ENCODE data around the gene PVR.
"Not testable (repeated sequence)": the region's sequence is repeated elsewhere in the genome, so short reads cannot be mapped to it uniquely, and the experiment has no call there.

The PVR gene

DNA sequence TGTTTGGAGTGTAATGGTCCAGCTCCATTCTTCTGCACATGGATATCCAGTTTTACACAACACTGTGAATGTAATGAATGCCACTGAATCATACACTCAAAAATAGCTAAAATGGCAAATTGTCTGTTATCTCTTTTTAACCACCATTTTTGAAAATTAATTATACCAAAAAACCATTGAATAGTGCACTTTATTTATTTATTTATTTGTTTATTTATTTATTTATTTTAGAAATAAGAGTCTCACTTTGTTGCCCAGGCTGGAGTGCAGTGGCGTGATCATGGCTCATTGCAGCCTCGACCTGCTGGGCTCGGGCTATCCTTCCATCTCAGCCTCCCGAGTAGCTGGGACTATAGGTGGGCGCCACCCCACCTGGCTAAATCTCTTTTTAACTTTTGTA, 20.3 kb downstream of the PVR start:
- Histone ChIP-seq H3K36me3 (ENCODE audit: insufficient read depth, low read length) (peaks cover 9% of the 10 kb centered on the region), H3K9ac (ENCODE audit: low read depth, low read length) (no peak overlapping the region), H3K9me3 (ENCODE audit: control insufficient read depth, insufficient read depth, low read length) (no peaks in the 10 kb centered on the region), H3K4me1 (ENCODE audit: insufficient read depth, low read length) (no peaks in the 10 kb centered on the region)

DNA sequence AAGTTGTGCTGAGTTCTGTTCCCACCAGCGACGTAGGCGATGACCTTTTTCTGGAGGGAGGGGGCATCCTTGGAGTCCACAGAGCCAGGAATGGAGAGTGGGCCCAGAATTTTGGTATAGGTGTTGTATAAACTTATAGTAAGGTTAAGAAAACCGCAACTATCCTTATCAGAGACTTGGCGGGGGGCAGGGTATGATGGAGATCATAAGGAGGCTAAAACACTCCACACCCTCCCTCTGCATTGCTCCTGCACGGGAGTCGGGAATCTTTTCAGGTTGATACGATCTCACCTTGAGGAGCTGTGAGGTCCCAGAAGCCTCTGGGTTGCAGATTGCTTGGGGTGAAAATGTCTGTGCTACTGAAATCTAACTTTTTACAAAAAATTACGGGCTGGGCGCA, 21.3 kb downstream of the PVR start:
- no peak overlapping the region for H3K9ac ChIP-seq (ENCODE audit: low read depth, low read length)
- no peaks in the 10 kb centered on the region for H3K9me3 ChIP-seq (ENCODE audit: control insufficient read depth, insufficient read depth, low read length)
- no peaks in the 10 kb centered on the region for H3K4me1 ChIP-seq (ENCODE audit: insufficient read depth, low read length)
- H3K36me3 ChIP-seq (ENCODE audit: insufficient read depth, low read length): peaks cover 9% of the 10 kb centered on the region

DNA sequence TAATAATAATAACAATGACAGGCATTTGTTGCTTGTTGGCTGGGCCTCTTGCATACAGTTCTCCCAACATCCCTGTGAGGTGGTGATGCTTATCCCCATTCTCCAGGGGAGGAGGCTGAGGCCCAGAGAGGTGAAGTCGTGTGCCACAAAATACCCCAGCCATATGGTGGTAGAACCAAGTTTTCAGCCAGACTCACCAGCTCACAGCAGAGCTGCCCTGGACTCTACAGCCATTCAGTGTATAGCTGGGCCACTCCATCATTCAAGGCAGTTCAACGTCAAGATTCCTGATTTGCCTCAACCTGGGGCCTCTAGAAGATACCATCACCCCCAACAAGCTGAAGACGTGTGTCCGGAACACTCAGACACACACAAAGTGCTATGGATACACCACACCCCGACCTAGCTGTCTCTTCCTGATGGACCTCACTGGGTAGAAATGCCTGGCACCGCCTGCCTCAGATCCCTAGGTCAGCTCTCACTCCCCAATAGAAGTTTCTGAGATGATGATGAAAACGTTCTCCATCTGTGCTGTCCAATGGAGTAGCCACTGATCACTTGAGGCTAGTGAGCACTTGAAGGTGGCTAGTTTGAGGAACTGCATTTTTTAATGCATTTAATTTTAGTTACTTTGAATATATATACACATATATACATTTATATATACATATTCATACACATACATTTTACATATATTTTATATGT, 23.3 kb downstream of the PVR start:
- H3K36me3 ChIP-seq (ENCODE audit: insufficient read depth, low read length): peaks cover 6% of the 10 kb centered on the region; the same call in 1 of the 2 replicates
- H3K9ac ChIP-seq (ENCODE audit: low read depth, low read length): no peak overlapping the region
- H3K4me1 ChIP-seq (ENCODE audit: insufficient read depth, low read length): no peaks in the 10 kb centered on the region
- H3K9me3 ChIP-seq (ENCODE audit: control insufficient read depth, insufficient read depth, low read length): no peaks in the 10 kb centered on the region

DNA sequence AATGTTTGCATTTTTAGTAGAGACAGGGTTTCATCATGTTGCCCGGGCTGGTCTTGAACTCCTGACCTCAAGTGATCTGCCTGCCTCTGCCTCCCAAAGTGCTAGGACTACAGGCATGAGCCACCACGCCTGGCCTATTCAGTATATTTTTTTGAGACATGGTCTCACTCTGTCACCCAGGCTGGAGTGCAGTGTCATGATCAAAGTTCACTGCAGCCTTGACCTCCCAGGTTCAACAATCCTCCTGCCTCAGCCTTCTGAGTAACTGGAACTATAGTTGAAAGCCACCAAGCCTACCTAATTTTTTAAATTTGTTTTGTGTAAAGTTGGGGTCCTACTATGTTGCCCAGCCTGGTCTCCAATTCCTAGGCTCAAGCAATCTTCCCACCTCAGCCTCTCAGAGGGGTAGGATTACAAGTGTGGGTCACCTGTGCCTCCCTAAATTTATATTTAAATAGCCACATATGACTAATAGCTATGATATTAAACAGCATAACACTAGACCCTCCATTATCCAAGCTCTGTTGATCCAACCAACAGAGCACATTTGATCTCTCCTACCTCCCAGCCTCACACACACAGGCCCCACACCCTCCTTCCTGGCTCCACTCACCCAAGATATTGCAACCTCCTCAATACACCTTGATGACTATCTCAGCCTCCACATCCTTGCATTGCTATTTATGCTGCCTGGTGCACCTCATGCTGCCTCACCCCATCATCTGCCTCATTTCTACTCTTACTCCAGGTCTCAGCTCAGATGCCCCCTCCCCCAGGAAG, 25.5 kb downstream of the PVR start:
- no peaks in the 10 kb centered on the region for H3K36me3 ChIP-seq (ENCODE audit: insufficient read depth, low read length)
- H3K4me1 ChIP-seq (ENCODE audit: insufficient read depth, low read length): no peaks in the 10 kb centered on the region
- H3K9ac ChIP-seq (ENCODE audit: low read depth, low read length): no peak overlapping the region
- H3K9me3 ChIP-seq (ENCODE audit: control insufficient read depth, insufficient read depth, low read length): no peaks in the 10 kb centered on the region

DNA sequence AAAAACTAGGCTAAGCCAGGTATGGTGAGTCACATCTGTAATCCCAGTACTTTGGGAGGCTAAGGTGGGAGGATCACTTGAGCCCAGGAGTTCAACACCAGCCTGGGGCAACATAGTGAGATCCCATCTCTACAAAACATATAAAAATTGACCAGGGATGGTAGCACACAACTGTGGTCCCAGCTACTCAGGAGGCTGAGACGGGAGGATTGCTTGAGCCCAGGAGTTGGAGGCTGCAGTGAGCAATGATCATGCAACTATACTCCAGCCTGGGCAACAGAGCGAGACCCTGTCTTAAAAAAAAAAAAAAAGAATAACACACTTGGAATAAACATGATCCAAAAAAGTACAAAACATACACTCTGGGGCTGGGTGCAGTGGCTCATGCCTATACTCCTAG, 26.3 kb downstream of the PVR start:
- H3K9ac ChIP-seq (ENCODE audit: low read depth, low read length); H3K9me3 ChIP-seq (ENCODE audit: control insufficient read depth, insufficient read depth, low read length); H3K4me1 ChIP-seq (ENCODE audit: insufficient read depth, low read length); H3K36me3 ChIP-seq (ENCODE audit: insufficient read depth, low read length): not testable (repeated sequence)

DNA sequence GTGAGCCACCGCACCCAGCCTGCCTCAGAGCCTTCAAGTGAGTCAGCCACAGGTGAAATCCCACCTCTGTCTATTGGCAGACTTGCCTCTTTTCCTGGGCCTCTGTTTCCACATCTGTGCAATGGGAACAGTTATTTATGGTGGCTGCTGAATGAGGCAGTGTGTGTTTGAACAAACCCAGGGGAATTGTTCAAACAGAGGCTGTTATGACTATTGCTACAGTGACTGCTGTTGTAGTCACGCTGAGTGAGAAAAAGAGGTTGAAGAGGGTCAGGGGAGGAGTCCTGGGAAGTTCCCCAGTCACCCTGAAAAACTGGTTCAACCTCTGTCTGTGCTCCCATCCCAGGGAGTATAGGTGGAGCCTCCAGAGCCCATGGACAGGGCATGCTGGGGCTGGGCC, 27.7 kb downstream of the PVR start, which contains the start of gene CEACAM19:
Gene CEACAM19, plus strand, starts transcription at position 83 of the 400 bp plus-strand sequence. CDS start 450 bp downstream, outside the sequence.
- Histone ChIP-seq H3K4me1 (ENCODE audit: insufficient read depth, low read length) (no peaks in the 10 kb centered on the region), H3K9ac (ENCODE audit: low read depth, low read length) (no peak within 1 kb of the TSS), H3K36me3 (ENCODE audit: insufficient read depth, low read length) (no peaks in the 10 kb centered on the region), H3K9me3 (ENCODE audit: control insufficient read depth, insufficient read depth, low read length) (no peaks in the 10 kb centered on the region)

DNA sequence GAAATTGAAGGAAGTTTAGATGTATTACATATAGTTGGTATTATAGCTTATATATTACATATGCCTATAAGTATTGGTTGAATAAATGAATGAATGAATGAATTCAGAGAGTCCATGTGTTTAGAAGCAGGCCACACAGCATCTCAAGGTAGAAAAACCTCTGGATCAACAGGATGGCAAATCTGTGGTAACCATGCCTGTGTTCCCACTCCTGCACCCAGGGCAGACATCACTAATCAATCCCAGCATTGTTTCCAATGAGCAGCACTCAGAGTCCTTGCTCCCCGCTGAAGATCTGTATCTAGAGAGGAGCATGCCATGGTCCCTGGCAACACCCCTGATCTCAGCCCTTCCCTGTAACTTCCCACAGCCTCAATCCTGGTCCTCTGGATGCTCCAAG, 28.5 kb downstream of the PVR start:
- no peaks in the 10 kb centered on the region for H3K4me1 ChIP-seq (ENCODE audit: insufficient read depth, low read length)
- H3K36me3 ChIP-seq (ENCODE audit: insufficient read depth, low read length): no peaks in the 10 kb centered on the region
- no peak overlapping the region for H3K9ac ChIP-seq (ENCODE audit: low read depth, low read length)
- no peaks in the 10 kb centered on the region for H3K9me3 ChIP-seq (ENCODE audit: control insufficient read depth, insufficient read depth, low read length)

DNA sequence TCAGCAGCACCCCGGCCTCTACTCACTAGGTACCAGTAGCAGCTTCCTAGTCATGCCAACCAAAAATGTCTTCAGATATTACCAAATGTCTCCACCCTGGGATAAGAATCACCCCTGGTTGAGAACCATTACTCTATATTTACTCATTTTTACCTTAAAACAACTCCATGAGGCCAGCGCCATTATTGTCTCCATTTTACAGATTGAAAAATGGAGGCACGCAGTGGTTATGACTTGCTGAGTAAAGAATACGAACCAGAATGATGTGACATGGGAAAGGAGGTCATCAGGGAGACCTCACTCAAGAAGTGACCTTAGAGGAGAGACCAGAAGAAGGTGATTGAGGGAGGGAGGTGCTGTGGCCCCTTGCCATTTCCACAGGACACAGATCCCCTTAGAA, 29.8 kb downstream of the PVR start:
- Histone ChIP-seq H3K36me3 (ENCODE audit: insufficient read depth, low read length) (no peaks in the 10 kb centered on the region), H3K4me1 (ENCODE audit: insufficient read depth, low read length) (no peaks in the 10 kb centered on the region; the same call in 1 of the 2 replicates), H3K9me3 (ENCODE audit: control insufficient read depth, insufficient read depth, low read length) (no peaks in the 10 kb centered on the region), H3K9ac (ENCODE audit: low read depth, low read length) (no peak overlapping the region)

DNA sequence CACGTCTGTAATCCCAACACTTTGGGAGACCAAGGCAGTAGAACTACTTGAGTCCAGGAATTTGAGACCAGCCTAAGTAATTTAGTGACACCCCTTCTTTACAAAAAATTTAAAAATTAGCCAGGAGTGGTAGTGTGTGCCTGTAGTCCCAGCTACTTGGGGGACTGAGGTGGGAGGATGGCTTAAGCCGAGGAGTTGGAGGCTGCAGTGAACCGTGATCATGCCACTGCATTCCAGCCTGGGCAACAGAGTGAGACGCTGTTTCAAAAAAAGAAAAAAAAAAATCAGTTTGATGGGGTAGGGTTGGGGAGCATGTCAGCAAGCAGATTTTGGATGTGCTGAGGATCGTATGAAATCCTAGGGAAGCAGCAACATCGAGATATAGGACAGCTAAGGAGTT, 31.8 kb downstream of the PVR start:
- no peaks in the 10 kb centered on the region for H3K36me3 ChIP-seq (ENCODE audit: insufficient read depth, low read length)
- no peak overlapping the region for H3K9ac ChIP-seq (ENCODE audit: low read depth, low read length)
- no peaks in the 10 kb centered on the region; the same call in 1 of the 2 replicates for H3K4me1 ChIP-seq (ENCODE audit: insufficient read depth, low read length)
- H3K9me3 ChIP-seq (ENCODE audit: control insufficient read depth, insufficient read depth, low read length): no peaks in the 10 kb centered on the region

DNA sequence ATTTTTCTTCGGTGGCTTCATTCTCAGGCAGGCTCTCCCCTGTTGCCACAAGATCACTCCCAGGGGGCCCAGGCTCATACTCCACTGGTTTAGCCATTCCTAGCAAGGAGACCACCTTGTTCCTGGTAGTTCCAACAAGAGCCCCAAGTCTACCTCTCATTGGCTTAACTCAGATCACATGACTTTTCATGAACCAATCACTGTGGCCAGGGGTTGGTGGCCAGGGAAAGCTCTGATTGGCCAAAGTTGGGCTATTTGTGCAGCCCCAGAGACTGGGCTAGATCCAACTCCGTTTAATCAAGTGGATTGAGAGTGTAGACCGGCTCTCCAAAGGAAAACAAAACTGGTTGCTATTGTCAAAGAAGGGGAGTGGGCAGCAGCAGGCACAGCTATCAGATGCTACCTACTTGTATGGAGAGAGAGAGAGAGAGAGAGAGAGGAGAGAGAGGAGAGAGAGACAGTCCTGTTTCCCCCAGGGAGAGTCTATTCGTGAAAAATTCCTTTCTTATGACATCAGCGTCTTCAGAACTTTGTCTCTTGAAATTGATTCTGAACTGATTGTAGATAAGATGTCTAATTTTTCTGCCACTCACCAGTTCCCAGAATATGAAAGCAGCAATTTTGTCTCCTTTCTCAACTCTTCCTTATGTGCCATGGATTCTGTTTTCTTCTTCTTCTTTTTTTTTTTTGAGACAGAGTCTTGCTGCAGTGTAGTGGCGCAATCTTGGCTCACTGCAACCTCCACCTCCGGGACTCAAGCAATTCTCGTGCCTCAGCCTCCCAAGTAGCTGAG, 33.5 kb downstream of the PVR start:
- Histone ChIP-seq H3K9me3 (ENCODE audit: control insufficient read depth, insufficient read depth, low read length) (no peaks in the 10 kb centered on the region), H3K36me3 (ENCODE audit: insufficient read depth, low read length) (no peaks in the 10 kb centered on the region), H3K9ac (ENCODE audit: low read depth, low read length) (no peak overlapping the region; the same call in 1 of the 2 replicates), H3K4me1 (ENCODE audit: insufficient read depth, low read length) (no peaks in the 10 kb centered on the region; the same call in 1 of the 2 replicates)

DNA sequence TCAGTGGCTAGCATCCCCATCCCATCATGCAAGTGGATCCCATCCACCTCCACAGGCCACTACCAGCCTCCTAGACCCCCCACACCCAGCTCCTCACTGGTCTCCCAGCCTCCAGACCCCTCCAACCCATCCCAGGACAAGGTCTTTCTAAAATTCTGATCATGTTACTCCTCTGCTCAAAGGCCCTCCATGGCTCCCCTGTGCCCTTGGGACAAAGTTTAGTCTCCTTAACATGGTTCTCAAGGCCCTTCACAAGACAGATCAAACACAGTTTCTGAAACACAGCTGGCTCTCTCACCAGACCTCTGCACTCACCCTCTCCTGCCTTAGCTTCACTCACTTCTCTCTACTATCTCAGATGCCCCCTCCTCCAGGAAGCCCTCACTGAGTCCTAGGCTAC, 36.8 kb downstream of the PVR start:
- Histone ChIP-seq H3K9me3 (ENCODE audit: control insufficient read depth, insufficient read depth, low read length) (no peaks in the 10 kb centered on the region), H3K36me3 (ENCODE audit: insufficient read depth, low read length) (no peaks in the 10 kb centered on the region), H3K4me1 (ENCODE audit: insufficient read depth, low read length) (no peaks in the 10 kb centered on the region; the same call in 1 of the 2 replicates), H3K9ac (ENCODE audit: low read depth, low read length) (no peak overlapping the region)

DNA sequence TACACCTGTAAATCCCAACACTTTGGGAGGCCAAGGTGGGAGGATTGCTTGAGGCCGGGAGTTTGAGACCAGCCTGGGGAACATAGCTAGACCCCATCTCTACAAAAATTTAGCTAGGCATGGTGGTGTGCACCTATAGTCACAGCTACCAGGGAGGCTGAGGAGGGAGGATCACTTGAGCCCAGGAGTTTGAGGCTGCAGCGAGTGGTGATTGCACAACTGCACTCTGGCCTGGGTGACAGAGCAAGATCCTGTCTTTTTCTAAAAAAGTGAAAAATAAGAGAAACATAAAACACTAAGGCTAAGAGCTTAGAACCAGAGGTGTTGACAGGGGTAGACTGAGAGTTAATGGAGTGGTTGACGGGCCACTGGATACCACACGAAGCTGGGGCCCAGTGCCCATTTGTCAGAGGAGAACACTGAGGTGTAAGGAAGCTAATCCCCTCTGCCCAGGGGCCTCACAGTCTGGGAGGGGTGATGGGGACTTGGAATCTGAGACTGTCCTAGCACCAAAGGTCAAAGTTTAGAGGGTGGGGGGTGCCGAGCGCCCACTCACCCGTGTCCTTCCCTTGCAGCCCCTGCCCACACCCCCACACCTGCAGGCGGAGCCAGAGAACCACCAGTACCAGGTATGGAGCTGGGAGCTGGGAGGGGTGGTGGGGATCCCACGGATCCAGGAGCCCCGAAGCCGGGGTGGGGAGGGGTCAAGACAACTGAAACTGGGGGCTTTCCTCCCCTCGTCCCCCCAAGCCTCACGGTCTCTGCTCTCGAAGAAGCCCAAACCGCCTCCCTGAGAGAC, 38.5 kb downstream of the PVR start:
- Histone ChIP-seq H3K36me3 (ENCODE audit: insufficient read depth, low read length) (no peaks in the 10 kb centered on the region), H3K9me3 (ENCODE audit: control insufficient read depth, insufficient read depth, low read length) (no peaks in the 10 kb centered on the region), H3K4me1 (ENCODE audit: insufficient read depth, low read length) (peaks cover 3% of the 10 kb centered on the region; the same call in 1 of the 2 replicates), H3K9ac (ENCODE audit: low read depth, low read length) (no peak overlapping the region)

DNA sequence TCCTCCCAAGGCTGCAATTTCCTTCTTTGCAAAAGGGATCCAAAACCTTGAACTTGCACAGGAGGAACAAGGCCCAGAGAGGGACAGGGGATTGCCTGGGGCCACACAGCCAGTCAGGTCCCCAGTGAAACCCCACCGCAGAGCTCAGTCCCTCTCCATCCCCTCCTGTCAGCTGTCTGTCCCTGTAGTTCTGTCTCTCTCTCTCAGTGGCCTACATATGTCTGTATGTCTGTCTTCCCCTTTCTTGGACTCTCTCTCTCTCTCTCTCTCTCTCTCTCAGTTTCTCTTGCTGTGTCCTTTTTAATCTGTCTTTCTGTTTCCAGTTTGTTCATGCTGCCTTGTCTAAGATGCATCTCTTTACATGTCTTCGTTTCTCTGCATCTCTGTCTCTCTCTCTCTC, 39.1 kb downstream of the PVR start:
- Histone ChIP-seq H3K9ac (ENCODE audit: low read depth, low read length) (no peak overlapping the region), H3K4me1 (ENCODE audit: insufficient read depth, low read length) (peaks cover 3% of the 10 kb centered on the region; the same call in 1 of the 2 replicates), H3K36me3 (ENCODE audit: insufficient read depth, low read length) (no peaks in the 10 kb centered on the region), H3K9me3 (ENCODE audit: control insufficient read depth, insufficient read depth, low read length) (no peaks in the 10 kb centered on the region)

Data from ES-I3 (cell line).